Subcutaneous abdominal adipose tissue (tissue), 5 donors: Measurements from ENCODE around the gene CATSPERB.
"Not testable (repeated sequence)": the region's sequence is repeated elsewhere in the genome, so short reads cannot be mapped to it uniquely, and the experiment has no call there.

ENCODE experiments used
- H3K27ac ChIP-seq: one replicate; pipeline ENCODE4 v1.7.0; 2013; ENCODE audit warnings: low read depth, mild to moderate bottlenecking, inconsistent platforms, low read length, moderate library complexity
- H3K27me3 ChIP-seq, 5 donors: one replicate each; pipeline ENCODE4 v1.7.0; 2013; ENCODE audit warnings: low read length in 5 of 5, inconsistent platforms in 1 of 5; ENCODE audit not compliant: control insufficient read depth in 5 of 5, insufficient read depth in 4 of 5
- H3K36me3 ChIP-seq, 5 donors: one replicate each; pipeline ENCODE4 v1.7.0; 2013; ENCODE audit warnings: low read length in 5 of 5; ENCODE audit not compliant: control insufficient read depth in 5 of 5, insufficient read depth in 5 of 5
- H3K4me1 ChIP-seq, 5 donors: one replicate each; pipeline ENCODE4 v1.7.0; 2013; ENCODE audit warnings: low read length in 5 of 5, mild to moderate bottlenecking in 3 of 5, moderate library complexity in 1 of 5; ENCODE audit not compliant: control insufficient read depth in 5 of 5, insufficient read depth in 5 of 5
- H3K4me3 ChIP-seq, 5 donors: one replicate each; pipeline ENCODE4 v1.7.0; 2013; ENCODE audit warnings: low read length in 5 of 5, low read depth in 1 of 5
- H3K9ac ChIP-seq, 5 donors: one replicate each; pipeline ENCODE4 v1.7.0; 2013; ENCODE audit warnings: low read length in 5 of 5, mild to moderate bottlenecking in 4 of 5, moderate library complexity in 3 of 5
- H3K9me3 ChIP-seq, 5 donors: one replicate each; pipeline ENCODE4 v1.7.0; 2013; ENCODE audit warnings: low read length in 5 of 5; ENCODE audit not compliant: control insufficient read depth in 5 of 5
- donor health status: healthy.
- donor health status: healthy.
- donor health status: healthy.
- donor health status: healthy.
- donor health status: healthy.

The CATSPERB gene

GRCh38 chr14:91681893-91682563 is 49.9 kb downstream of the CATSPERB start:
- H3K9ac ChIP-seq = no peak overlapping the region
- no peaks in the 10 kb centered on the region for H3K36me3 ChIP-seq
- H3K4me3 ChIP-seq = no peak overlapping the region

GRCh38 chr14:91681118-91681517 is 50.8 kb downstream of the CATSPERB start:
- H3K9me3 ChIP-seq = peaks cover 0 to 2% (median 0%) of the 10 kb centered on the region in 5 donors
- no peak overlapping the region for H3K27ac ChIP-seq
- H3K4me1 ChIP-seq = no peaks in the 10 kb centered on the region
- no peaks in the 10 kb centered on the region for H3K36me3 ChIP-seq
- H3K27me3 ChIP-seq = no peaks in the 10 kb centered on the region
- no peak overlapping the region for H3K9ac ChIP-seq
- H3K4me3 ChIP-seq = no peak overlapping the region

More at GRCh38 chr14:91681893-91682563, 49.9 kb downstream of the CATSPERB start:
- Histone ChIP-seq H3K9me3 (peaks cover 0 to 2% (median 0%) of the 10 kb centered on the region in 5 donors), H3K27me3 (no peaks in the 10 kb centered on the region), H3K4me1 (no peaks in the 10 kb centered on the region), H3K27ac (no peak overlapping the region)

GRCh38 chr14:91679273-91679672 is 52.6 kb downstream of the CATSPERB start:
- H3K4me1 ChIP-seq = no peaks in the 10 kb centered on the region
- H3K27me3 ChIP-seq = no peaks in the 10 kb centered on the region
- no peak overlapping the region for H3K4me3 ChIP-seq
- no peak overlapping the region for H3K9ac ChIP-seq
- H3K27ac ChIP-seq = no peak overlapping the region
- H3K36me3 ChIP-seq = no peaks in the 10 kb centered on the region
- H3K9me3 ChIP-seq = peaks cover 0 to 2% (median 0%) of the 10 kb centered on the region in 5 donors

- H3K9ac ChIP-seq, H3K4me1 ChIP-seq, H3K4me3 ChIP-seq, H3K27me3 ChIP-seq, H3K27ac ChIP-seq, H3K36me3 ChIP-seq, H3K9me3 ChIP-seq: not testable (repeated sequence)
These were observed 54.2 kb downstream of the CATSPERB start for GRCh38 chr14:91677687-91678086.

GRCh38 chr14:91674911-91675310 is 57.0 kb downstream of the CATSPERB start:
- Histone ChIP-seq H3K9ac (no peak overlapping the region), H3K4me1 (no peaks in the 10 kb centered on the region), H3K36me3 (no peaks in the 10 kb centered on the region), H3K27ac (no peak overlapping the region), H3K27me3 (no peaks in the 10 kb centered on the region), H3K4me3 (no peak overlapping the region), H3K9me3 (peaks cover 0 to 2% (median 0%) of the 10 kb centered on the region in 5 donors)

GRCh38 chr14:91669867-91670266 is 62.0 kb downstream of the CATSPERB start:
- Histone ChIP-seq H3K9me3 (no peaks in the 10 kb centered on the region), H3K4me3 (no peak overlapping the region), H3K36me3 (no peaks in the 10 kb centered on the region), H3K27me3 (no peaks in the 10 kb centered on the region), H3K27ac (no peak overlapping the region), H3K4me1 (no peaks in the 10 kb centered on the region), H3K9ac (no peak overlapping the region)

GRCh38 chr14:91667101-91667500 is 64.8 kb downstream of the CATSPERB start:
- H3K4me1 ChIP-seq, H3K27me3 ChIP-seq, H3K9ac ChIP-seq, H3K36me3 ChIP-seq, H3K9me3 ChIP-seq, H3K4me3 ChIP-seq, H3K27ac ChIP-seq: not testable (repeated sequence)

- H3K36me3 ChIP-seq = no peaks in the 10 kb centered on the region
These were observed 71.1 kb downstream of the CATSPERB start for GRCh38 chr14:91660790-91661189.

GRCh38 chr14:91654836-91655235 is 77.0 kb downstream of the CATSPERB start:
- Histone ChIP-seq H3K36me3 (no peaks in the 10 kb centered on the region), H3K4me1 (peaks cover 0 to 1% (median 0%) of the 10 kb centered on the region in 5 donors), H3K4me3 (no peak overlapping the region), H3K9ac (no peak overlapping the region), H3K9me3 (peaks cover 0 to 2% (median 0%) of the 10 kb centered on the region in 5 donors), H3K27me3 (no peaks in the 10 kb centered on the region), H3K27ac (no peak overlapping the region)

More at GRCh38 chr14:91660790-91661189, 71.1 kb downstream of the CATSPERB start:
- Histone ChIP-seq H3K27ac (no peak overlapping the region), H3K9me3 (peaks cover 0 to 2% (median 0%) of the 10 kb centered on the region in 5 donors), H3K27me3 (no peaks in the 10 kb centered on the region), H3K4me3 (no peak overlapping the region), H3K4me1 (peaks cover 0 to 6% (median 0%) of the 10 kb centered on the region in 5 donors), H3K9ac (no peak overlapping the region)

- Histone ChIP-seq H3K27ac (no peak overlapping the region), H3K4me3 (no peak overlapping the region), H3K36me3 (no peaks in the 10 kb centered on the region), H3K4me1 (peaks cover 0 to 2% (median 0%) of the 10 kb centered on the region in 5 donors), H3K9me3 (peaks cover 0 to 2% (median 0%) of the 10 kb centered on the region in 5 donors), H3K27me3 (no peaks in the 10 kb centered on the region), H3K9ac (no peak overlapping the region)
These were observed 78.4 kb downstream of the CATSPERB start for GRCh38 chr14:91653451-91653850.
